Body of pancreas (tissue), 4 donors: ENCODE measurements around the gene PAAF1. TPM values are rescaled to one million over a fixed set of nuclear protein-coding genes. Genes with fewer than 3 reads are reported as not detected.

Experiments
- ATAC-seq: fragments of 150-250 bp; one replicate; pipeline ENCODE4 v1.9.1; 2016
- DNase-seq, 4 donors: peaks; one replicate each; pipeline ENCODE4 v3.0.0-alpha.2; 2019
- H3K27ac ChIP-seq, 4 donors: fragments of 200-600 bp; sonication (generic); 1 replicate in 3 of 4; 2 replicates in 1 of 4; pipeline versions ENCODE4 v1.5.1 to v1.6.1; 2016 to 2019; ENCODE audit warnings: mild to moderate bottlenecking in 1 of 4, mixed read lengths in 1 of 4, moderate library complexity in 1 of 4
- H3K27me3 ChIP-seq, 2 donors: fragments of 200-600 bp; sonication (generic); one replicate each; pipeline ENCODE4 v1.6.0; 2016; ENCODE audit warnings: mild to moderate bottlenecking in 1 of 2
- H3K36me3 ChIP-seq, 2 donors: fragments of 200-600 bp; sonication (generic); replicated peaks in 1 of 2; 2 replicates each; pipeline ENCODE4 v1.5.1; 2016; ENCODE audit warnings: low read depth in 2 of 2; ENCODE audit not compliant: insufficient read depth in 1 of 2
- H3K4me1 ChIP-seq: fragments of 200-600 bp; sonication (generic); one replicate; pipeline ENCODE4 v1.6.0; 2016
- H3K4me3 ChIP-seq, 2 donors: fragments of 200-600 bp; sonication (generic); 1 replicate in 1 of 2; 2 replicates in 1 of 2; pipeline ENCODE4 v1.5.1; 2016 to 2019
- H3K9me3 ChIP-seq, 3 donors: fragments of 200-600 bp; sonication (generic); 1 replicate in 2 of 3; 2 replicates in 1 of 3; pipeline ENCODE4 v1.5.1; 2016
- CTCF ChIP-seq, 7 experiments: fragments of 450-650 bp in 4 of 7; fragments of 200-600 bp in 3 of 7; sonication (generic) in 3 of 7; IDR thresholded peaks; one replicate each; pipeline ENCODE4 v1.5.1; 2016 to 2019; ENCODE audit warnings: antibody characterized with exemption in 7 of 7
- POLR2A ChIP-seq, 3 donors: fragments of 450-650 bp; IDR thresholded peaks; one replicate each; pipeline ENCODE4 v1.6.1; 2016; ENCODE audit warnings: antibody characterized with exemption in 3 of 3, mild to moderate bottlenecking in 2 of 3
- WGBS, 2 donors: methylation state at CpG; one replicate each; pipeline ENCODE4 v1.1.5; 2017; 5-methylcytosine and 5-hydroxymethylcytosine counted together
- intact Hi-C: fragments of 100-400 bp; cut with DNase I; formaldehyde crosslinking; loops from one replicate; pipeline ENCODE4 v1.15.1; 2023
- total RNA-seq, 2 donors: library from RNA; depleted of rRNA; stranded (reverse); fragments of >200 nt; gene quantifications; one replicate each; pipeline ENCODE4 v1.1.0, GENCODE V29; 2016

PAAF1 gene
- total RNA-seq, 2 donors from 2014 or later = 11.2 to 12.2 TPM

- ATAC-seq (no peak), DNase-seq (no peak)
- H3K4me1 ChIP-seq = no peaks in the 10 kb centered on the region
Observed at GRCh38 chr11:73965764-73966121, 88.9 kb downstream of the PAAF1 start.

GRCh38 chr11:73968356-73968966 is 91.7 kb downstream of the PAAF1 start:
- H3K36me3 ChIP-seq = no peaks in the 10 kb centered on the region
- intact Hi-C loops = loop anchor here (10.0 kb wide), 1 partner anchor 196 kb away; no protein-coding TSS in a partner anchor
- DNase-seq = no peak
- no peak overlapping the region for H3K27ac ChIP-seq
- H3K9me3 ChIP-seq = no peaks in the 10 kb centered on the region
- no peak for TF ChIP-seq CTCF (IDR thresholded peaks at IDR 0.05)
- no peak for TF ChIP-seq POLR2A (IDR thresholded peaks at IDR 0.05)
- no peaks in the 10 kb centered on the region for H3K4me1 ChIP-seq
- no peak overlapping the region for H3K4me3 ChIP-seq
- 85 to 93% methylated on average over 15 of the region's 15 CpGs for WGBS, 2 donors
- no peaks in the 10 kb centered on the region for H3K27me3 ChIP-seq
- no peak for ATAC-seq

More at GRCh38 chr11:73965764-73966121, 88.9 kb downstream of the PAAF1 start:
- TF ChIP-seq CTCF (IDR thresholded peaks at IDR 0.05) = no peak
- TF ChIP-seq POLR2A (IDR thresholded peaks at IDR 0.05) = no peak
- no peak overlapping the region for H3K27ac ChIP-seq
- no peak overlapping the region for H3K4me3 ChIP-seq
- no peaks in the 10 kb centered on the region for H3K36me3 ChIP-seq
- intact Hi-C loops = loop anchor here (10.0 kb wide), 1 partner anchor 199 kb away; no protein-coding TSS in a partner anchor
- H3K9me3 ChIP-seq = no peaks in the 10 kb centered on the region
- WGBS, 2 donors = 0 to 39% methylated on average over 1 to 2 of the region's 2 CpGs
- H3K27me3 ChIP-seq = no peaks in the 10 kb centered on the region

GRCh38 chr11:73969091-73969490 is 92.3 kb downstream of the PAAF1 start:
- TF ChIP-seq POLR2A (IDR thresholded peaks at IDR 0.05) = no peak
- no peak for TF ChIP-seq CTCF (IDR thresholded peaks at IDR 0.05)
- intact Hi-C loops = loop anchor here (10.0 kb wide), 1 partner anchor 196 kb away; no protein-coding TSS in a partner anchor
- no peaks in the 10 kb centered on the region for H3K27me3 ChIP-seq
- DNase-seq (no peak), ATAC-seq (no peak)
- no peak overlapping the region for H3K4me3 ChIP-seq
- no peaks in the 10 kb centered on the region for H3K36me3 ChIP-seq
- no peaks in the 10 kb centered on the region for H3K9me3 ChIP-seq
- WGBS, 2 donors = 63 to 67% methylated on average over 2 of the region's 2 CpGs
- H3K4me1 ChIP-seq = no peaks in the 10 kb centered on the region
- H3K27ac ChIP-seq = no peak overlapping the region

GRCh38 chr11:73969991-73970800 is 93.4 kb downstream of the PAAF1 start:
- no peaks in the 10 kb centered on the region for H3K36me3 ChIP-seq
- DNase-seq (no peak), ATAC-seq (no peak)
- no peaks in the 10 kb centered on the region for H3K27me3 ChIP-seq
- no peak overlapping the region for H3K27ac ChIP-seq
- WGBS, 2 donors = 77 to 85% methylated on average over 9 to 13 of the region's 13 CpGs
- H3K9me3 ChIP-seq = no peaks in the 10 kb centered on the region
- intact Hi-C loops = loop anchor here (10.0 kb wide), 1 partner anchor 195 kb away; no protein-coding TSS in a partner anchor
- H3K4me1 ChIP-seq = no peaks in the 10 kb centered on the region
- TF ChIP-seq CTCF (IDR thresholded peaks at IDR 0.05) (no peak), POLR2A (IDR thresholded peaks at IDR 0.05) (no peak)
- H3K4me3 ChIP-seq = no peak overlapping the region
